ENCODE data around the gene KNDC1.

The KNDC1 gene

GRCh38 chr10:133190225-133190624 is 30.2 kb downstream of the KNDC1 start:
- no peak for DNase-seq (ENCODE audit: low read depth, low spot score)

- no peak for DNase-seq (ENCODE audit: low read depth, low spot score)
These were observed 31.6 kb downstream of the KNDC1 start for GRCh38 chr10:133191651-133192050.

GRCh38 chr10:133194151-133194550 is 34.1 kb downstream of the KNDC1 start:
- no peak for DNase-seq (ENCODE audit: low read depth, low spot score)

- DNase-seq (ENCODE audit: low read depth, low spot score) = no peak
These were observed 35.1 kb downstream of the KNDC1 start for GRCh38 chr10:133195096-133195495.

- DNase-seq (ENCODE audit: low read depth, low spot score) = no peak
These were observed 35.6 kb downstream of the KNDC1 start for GRCh38 chr10:133195611-133196010.

- DNase-seq (ENCODE audit: low read depth, low spot score) = no peak
These were observed 36.3 kb downstream of the KNDC1 start for GRCh38 chr10:133196221-133196915.

- no peak for DNase-seq (ENCODE audit: low read depth, low spot score)
These were observed 37.1 kb downstream of the KNDC1 start for GRCh38 chr10:133196936-133197758.

GRCh38 chr10:133197786-133198185 is 37.8 kb downstream of the KNDC1 start:
- no peak for DNase-seq (ENCODE audit: low read depth, low spot score)

- no peak for DNase-seq (ENCODE audit: low read depth, low spot score)
These were observed 38.2 kb downstream of the KNDC1 start for GRCh38 chr10:133198206-133198605.

GRCh38 chr10:133198621-133199487 is 38.8 kb downstream of the KNDC1 start:
- no peak for DNase-seq (ENCODE audit: low read depth, low spot score)

GRCh38 chr10:133199488-133199885 is 39.5 kb downstream of the KNDC1 start:
- DNase-seq (ENCODE audit: low read depth, low spot score) = no peak

- DNase-seq (ENCODE audit: low read depth, low spot score) = no peak
These were observed 40.1 kb downstream of the KNDC1 start for GRCh38 chr10:133199992-133200611.

GRCh38 chr10:133200621-133201031 is 40.6 kb downstream of the KNDC1 start:
- DNase-seq (ENCODE audit: low read depth, low spot score) = no peak

GRCh38 chr10:133201151-133201947 is 41.3 kb downstream of the KNDC1 start:
- no peak for DNase-seq (ENCODE audit: low read depth, low spot score)

- no peak for DNase-seq (ENCODE audit: low read depth, low spot score)
These were observed 42.1 kb downstream of the KNDC1 start for GRCh38 chr10:133201948-133202725.

- DNase-seq (ENCODE audit: low read depth, low spot score) = no peak
These were observed 43.0 kb downstream of the KNDC1 start for GRCh38 chr10:133202778-133203651.

- no peak for DNase-seq (ENCODE audit: low read depth, low spot score)
These were observed 43.7 kb downstream of the KNDC1 start for GRCh38 chr10:133203652-133204195.

GRCh38 chr10:133204226-133205015 is 44.4 kb downstream of the KNDC1 start:
- no peak for DNase-seq (ENCODE audit: low read depth, low spot score)
